Retina (tissue), 1 donor: ENCODE data around the gene HOMER3.
"Not testable (repeated sequence)": the region's sequence is repeated elsewhere in the genome, so short reads cannot be mapped to it uniquely, and the experiment has no call there.

ENCODE experiments used
- DNase-seq: peaks from one replicate; pipeline ENCODE4 v3.0.0-alpha.2; 2016

HOMER3 gene

DNA sequence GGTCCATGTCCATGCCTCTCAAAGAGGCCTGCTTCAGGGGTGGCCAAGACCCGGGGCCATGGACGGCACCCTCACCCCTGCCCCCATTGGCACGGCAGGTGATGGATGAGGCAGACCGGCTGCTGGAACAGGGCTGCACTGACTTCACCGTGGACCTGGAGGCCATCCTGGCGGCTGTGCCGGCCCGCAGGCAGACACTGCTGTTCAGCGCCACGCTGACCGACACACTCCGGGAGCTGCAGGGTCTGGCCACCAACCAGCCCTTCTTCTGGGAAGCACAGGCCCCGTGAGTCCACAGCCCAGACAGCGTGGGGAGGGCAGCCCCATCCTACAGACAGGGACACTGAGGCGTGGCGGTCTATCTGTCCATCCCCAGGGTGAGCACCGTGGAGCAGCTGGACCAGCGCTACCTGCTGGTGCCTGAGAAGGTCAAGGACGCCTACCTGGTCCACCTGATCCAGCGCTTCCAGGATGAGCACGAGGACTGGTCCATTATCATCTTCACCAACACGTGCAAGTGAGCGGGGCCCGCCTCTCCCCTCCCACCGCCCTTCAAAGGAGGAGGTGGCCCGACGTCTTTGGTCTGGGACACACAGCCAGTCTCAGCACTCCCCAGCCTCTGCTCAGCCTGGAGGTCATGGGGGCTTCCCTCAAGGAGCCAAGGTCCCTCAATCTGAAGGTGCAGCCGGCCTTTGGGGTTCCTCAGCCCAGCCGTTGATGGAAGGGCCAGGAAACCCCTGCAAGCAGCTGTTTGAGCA, 18.6 kb downstream of the HOMER3 start:
- DNase-seq = no peak

GRCh38 chr19:18921593-18921992, 19.4 kb downstream of the HOMER3 start:
- DNase-seq = no peak

GRCh38 chr19:18920400-18920799, 20.6 kb downstream of the HOMER3 start:
- no peak for DNase-seq

GRCh38 chr19:18919900-18920214, 21.2 kb downstream of the HOMER3 start:
- no peak for DNase-seq

GRCh38 chr19:18919086-18919899, 21.7 kb downstream of the HOMER3 start, which contains the start of the genes COPE and DDX49:
COPE (minus strand) TSS chr19:18919387; CDS start chr19:18919348, 39 bp downstream.
DDX49 (plus strand) TSS chr19:18919715; CDS start chr19:18919742, 27 bp downstream.
- peak; percentile 100 for DNase-seq

DNA sequence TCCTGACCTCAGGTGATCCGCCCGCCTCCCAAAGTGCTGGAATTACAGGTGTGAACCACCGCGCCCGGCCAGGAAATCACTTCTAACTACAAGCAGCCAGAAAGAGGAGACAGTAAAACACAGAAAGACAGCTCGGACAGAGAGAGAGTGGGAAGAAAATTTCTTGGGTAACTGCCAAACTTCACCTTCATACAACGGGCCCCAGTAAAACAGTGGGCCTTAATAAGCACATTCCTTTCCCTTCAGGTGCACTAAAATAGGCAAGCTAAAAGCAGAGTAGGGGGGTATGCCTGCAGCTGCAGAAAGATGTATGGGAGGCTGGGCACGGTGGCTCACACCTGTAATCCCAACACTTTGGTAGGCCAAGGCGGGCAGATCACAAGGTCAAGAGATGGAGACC, 23.4 kb downstream of the HOMER3 start:
- DNase-seq = not testable (repeated sequence)

- DNase-seq = peak; percentile 24
Observed at GRCh38 chr19:18915639-18916038, 25.4 kb downstream of the HOMER3 start.

GRCh38 chr19:18913466-18913865, 27.6 kb downstream of the HOMER3 start:
- DNase-seq = no peak

DNA sequence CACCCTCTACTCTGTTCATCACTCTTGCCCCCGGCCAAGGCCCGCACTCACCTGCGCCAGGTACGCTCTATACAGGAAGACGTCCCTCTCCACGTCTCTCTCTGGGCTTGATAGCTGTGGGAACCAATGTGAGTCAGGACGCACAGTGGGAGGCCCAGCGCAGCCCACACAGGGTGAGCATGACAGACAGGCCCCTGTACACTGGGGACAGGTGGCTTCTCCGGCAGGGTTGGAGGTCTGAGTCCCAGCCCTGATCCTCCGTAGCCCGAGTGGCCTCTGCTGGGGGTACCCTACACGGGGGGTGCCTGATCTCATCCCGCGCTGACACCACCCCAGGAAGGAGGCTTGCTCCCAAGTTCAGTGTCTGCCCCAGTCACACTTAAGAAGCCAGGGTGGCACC, 28.1 kb downstream of the HOMER3 start:
- no peak for DNase-seq

DNA sequence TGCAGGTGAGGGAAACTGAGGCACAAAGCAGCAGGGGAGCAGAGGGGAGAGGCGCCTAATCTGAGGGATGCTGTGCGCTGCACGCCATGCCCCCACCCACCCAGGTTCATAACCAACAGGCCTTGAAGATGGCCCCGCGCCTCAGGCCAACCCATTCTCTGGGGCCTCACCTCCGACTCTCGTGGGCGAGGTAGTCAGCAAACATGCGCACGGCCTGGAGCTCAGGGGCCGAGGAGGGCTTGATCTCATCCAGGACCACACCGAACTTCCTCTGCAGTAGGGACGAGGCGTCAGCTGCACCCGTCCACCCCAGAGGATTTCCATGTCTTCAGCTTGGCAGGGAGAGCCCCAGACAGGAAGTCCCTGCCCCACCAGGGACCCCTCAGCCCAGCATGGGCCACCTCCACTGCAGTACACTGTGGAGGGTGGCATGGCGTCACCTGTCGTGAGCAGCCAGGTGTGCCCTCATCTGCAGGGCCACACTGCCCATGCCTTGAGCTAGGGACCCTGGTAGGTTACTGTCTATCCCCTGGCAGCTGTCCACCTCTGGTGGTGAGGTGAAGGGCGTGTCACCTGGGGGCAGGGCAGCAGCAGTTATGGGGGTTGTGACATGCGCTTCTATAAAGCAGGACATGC, 30.1 kb downstream of the HOMER3 start:
- DNase-seq = no peak

- no peak for DNase-seq
Observed at GRCh38 chr19:18910010-18910409, 31.0 kb downstream of the HOMER3 start.

DNA sequence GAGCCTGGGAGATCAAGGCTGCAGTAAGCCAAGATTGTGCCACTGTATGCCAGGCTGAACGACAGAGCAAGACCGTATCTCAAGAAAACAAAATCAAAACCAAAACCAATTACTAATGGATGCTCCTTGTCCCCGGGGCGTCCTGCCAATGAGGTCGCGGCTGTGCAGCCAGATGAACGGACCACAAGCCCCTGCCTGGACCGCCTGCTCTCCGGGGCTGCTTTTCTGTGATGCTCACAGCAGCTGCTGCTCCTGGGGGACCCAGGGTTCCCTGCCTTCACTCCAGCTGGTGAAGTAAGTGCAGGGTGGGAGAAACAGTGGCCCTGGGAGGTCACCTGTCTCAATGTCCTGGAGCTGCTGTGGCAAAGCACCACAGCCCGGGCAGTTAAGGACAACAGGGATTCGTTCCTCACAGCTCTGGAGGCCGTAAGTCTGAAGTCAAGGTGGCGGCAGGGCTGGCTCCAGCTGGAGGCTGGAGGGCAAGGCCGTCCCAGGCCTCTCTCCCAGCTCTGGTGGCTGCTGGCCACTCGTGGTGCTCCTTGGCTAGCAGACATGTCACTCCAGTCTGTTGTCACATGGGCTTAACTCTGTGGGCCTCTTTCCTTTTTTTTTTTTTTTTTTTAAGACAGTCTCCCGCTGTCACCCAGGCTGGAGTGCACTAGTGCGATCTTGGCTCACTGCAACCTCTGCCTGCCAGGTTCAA, 31.9 kb downstream of the HOMER3 start:
- DNase-seq = no peak

GRCh38 chr19:18906605-18907519, 34.2 kb downstream of the HOMER3 start:
- DNase-seq = no peak

DNA sequence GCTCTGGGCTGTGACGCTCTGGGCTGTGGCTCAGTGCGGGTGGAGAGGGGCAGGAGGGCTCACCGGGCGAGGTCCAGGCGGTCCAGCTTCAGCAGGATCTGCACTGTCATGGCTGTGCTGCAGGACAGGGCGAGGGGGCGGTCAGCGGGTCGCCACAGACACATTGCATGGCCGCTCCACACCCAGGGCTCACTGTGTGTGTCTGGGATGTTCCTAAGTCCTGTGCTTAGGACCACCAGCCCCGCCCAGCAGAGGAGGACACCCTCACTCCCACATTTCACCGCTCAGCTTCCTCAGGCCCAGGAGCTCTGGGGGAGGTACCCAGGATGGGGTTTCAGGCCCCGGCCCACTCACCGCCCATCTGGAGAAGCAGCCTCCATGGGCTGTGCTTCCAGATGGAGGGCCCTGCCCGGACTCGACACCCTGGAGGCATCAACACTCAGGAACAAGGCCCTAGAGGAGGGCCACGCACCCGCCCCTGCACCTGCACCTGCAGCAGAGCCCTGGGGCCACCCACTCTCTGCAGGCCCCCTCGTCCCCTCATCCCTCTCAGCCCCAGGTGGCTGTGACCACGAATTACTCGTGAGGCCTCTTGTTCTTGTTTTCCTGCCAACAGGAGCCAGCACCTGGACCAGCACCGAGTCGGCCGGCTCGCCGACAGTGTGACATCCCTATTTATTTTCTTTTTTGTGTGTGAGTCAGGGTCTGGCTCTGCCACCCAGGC, 35.3 kb downstream of the HOMER3 start:
- DNase-seq = no peak

GRCh38 chr19:18905058-18905456, 36.0 kb downstream of the HOMER3 start:
- DNase-seq = no peak

DNA sequence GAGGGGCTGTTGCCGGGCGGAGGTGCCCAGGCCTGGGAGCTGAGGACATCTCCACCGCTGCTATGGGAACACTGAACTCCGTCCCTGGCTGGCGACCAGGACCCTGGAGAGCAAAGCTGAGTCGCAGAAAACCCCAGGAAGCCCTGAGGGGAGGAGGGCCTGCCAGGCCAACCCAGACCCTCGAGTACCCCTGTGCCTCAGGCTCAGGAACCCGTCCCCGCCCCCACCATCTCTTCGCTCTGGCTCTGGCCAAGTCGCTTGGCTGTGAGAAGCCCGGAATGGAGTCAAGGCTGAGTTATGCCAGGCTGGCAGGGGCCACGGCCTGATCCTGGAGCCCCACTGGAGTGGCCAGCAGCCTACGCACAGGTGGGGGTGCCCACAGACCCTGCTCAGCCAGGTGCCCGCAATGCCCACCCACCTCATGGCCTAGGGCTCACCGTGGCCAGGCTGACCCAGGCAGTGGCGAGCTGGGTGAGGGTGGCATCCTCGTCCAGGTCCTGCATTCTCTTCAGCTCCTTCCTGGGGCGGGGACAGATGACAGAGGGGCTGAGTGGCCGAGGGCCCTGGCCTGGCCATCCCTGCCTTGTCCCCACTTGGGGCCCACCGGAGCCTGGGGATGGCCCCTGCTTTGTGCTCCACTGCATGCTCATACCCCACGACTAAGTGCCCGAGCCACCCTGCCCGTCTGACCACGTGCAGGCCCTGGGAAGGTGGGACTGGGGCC, 36.5 kb downstream of the HOMER3 start:
- DNase-seq = no peak

DNA sequence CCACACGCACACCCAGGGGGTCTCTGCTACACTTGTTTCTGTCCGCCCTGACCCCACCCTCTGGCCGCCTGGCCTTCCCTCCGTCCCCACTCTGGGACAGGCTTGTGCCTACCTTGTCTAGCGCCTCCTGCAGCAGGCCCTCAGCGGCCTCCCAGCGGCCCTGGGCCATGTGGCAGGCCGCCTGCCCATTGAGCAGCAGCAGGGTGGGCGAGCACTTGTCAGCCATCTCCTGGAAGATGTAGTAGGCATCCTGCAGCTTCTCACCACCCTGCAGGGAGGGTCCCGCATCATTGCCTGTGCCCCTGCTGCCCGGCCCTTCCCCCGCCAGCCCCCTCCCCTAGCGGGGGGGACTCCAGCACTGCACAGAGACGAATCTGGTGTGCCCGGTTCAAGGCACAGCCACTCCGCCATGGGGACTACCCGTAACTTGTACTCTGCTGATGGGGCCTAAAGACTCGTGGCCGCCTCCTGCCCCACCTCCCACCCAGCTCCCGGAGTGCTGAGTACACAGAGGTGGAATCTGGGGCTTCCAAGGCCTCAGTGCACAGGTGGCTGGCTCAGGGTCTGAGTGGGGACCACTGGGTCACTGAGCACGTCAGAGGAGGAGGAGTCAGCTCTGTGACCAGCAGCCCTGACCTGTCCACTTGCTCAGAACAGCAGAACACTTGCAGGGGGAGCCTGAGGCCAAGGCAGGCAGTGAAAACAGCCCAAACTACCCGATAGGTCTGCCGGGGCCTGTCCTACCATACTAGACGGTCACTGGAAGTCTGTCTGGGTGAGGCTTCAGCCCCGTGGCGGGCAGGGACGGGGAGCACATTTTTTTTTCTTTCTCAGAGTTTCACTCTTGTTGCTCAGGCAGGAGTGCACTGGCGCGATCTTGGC, 37.6 kb downstream of the HOMER3 start:
- no peak for DNase-seq

DNA sequence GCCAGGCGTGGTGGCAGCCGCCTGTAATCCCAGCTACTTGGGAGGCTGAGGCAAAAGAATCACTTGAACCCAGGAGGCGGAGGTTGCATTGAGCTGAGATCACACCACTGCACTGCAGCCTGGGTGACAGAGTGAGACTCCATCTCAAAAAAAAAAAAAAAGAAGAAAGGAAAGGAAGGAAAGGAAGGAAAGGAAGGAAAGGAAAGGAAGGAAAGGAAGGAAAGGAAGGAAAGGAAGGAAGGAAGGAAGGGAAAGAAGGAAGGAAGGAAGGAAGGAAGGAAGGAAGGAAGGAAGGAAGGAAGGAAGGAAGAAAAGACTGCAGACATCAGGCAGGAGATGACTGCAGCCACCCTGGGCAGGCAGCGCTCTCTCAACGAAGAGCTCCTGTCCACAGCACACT, 38.5 kb downstream of the HOMER3 start:
- DNase-seq = not testable (repeated sequence)

DNA sequence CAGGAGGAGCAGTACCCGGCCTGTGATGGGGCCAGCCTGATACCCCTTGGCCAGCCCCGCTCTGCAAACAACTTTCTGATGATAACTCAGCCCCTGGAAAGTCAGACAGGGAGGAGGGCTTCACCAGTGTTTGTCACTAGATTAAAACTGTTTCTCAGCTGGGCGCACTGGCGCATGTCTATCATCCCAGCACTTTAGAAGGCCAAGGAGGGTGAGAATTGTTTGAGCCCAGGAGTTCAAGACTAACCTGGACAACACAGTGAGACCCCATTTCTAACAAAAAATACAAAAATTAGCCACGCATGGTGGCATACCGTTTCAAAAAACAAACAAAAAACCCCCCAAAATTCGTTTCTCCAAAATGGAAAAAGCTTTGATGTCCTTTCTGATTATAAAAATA, 39.5 kb downstream of the HOMER3 start:
- no peak for DNase-seq
